Lung (tissue), 12 donors: ENCODE results near the gene MYD88. TPM values are rescaled to one million over a fixed set of nuclear protein-coding genes. Genes with fewer than 3 reads are reported as not detected.

ENCODE experiments used
- ATAC-seq: fragments of 200-7000 bp; cut with Tn5 transposase; one replicate; pipeline ENCODE4 v1.9.1; 2020; ENCODE audit warnings: moderate number of reproducible peaks; ENCODE audit not compliant: insufficient read depth, low FRiP score
- DNase-seq, 3 donors: peaks; one replicate each; pipeline ENCODE4 v3.0.0-alpha.2; 2013 to 2017
- H3K27ac ChIP-seq, 2 donors: one replicate each; pipeline ENCODE4 v1.5.1; 2013; ENCODE audit warnings: mild to moderate bottlenecking in 2 of 2, moderate library complexity in 2 of 2, control low read depth in 1 of 2, inconsistent platforms in 1 of 2, low read depth in 1 of 2, low read length in 1 of 2
- H3K27me3 ChIP-seq, 3 donors: one replicate each; pipeline ENCODE4 v1.5.1; 2013; ENCODE audit warnings: low read length in 2 of 3; ENCODE audit not compliant: control insufficient read depth in 3 of 3, insufficient read depth in 3 of 3
- H3K36me3 ChIP-seq, 4 donors: one replicate each; pipeline ENCODE4 v1.5.1; 2013; ENCODE audit warnings: low read length in 4 of 4, mild to moderate bottlenecking in 1 of 4, moderate library complexity in 1 of 4; ENCODE audit not compliant: control insufficient read depth in 4 of 4, insufficient read depth in 4 of 4
- H3K4me1 ChIP-seq, 5 donors: one replicate each; pipeline ENCODE4 v1.5.1; 2013; ENCODE audit warnings: low read length in 5 of 5, mild to moderate bottlenecking in 2 of 5, moderate library complexity in 1 of 5; ENCODE audit not compliant: control insufficient read depth in 5 of 5, insufficient read depth in 5 of 5
- H3K4me3 ChIP-seq: one replicate; pipeline ENCODE4 v1.5.1; 2013; ENCODE audit warnings: mild to moderate bottlenecking, control low read depth, moderate library complexity
- H3K9ac ChIP-seq, 2 donors: one replicate each; pipeline ENCODE4 v1.5.1; 2013; ENCODE audit warnings: low read length in 2 of 2, control low read depth in 1 of 2; ENCODE audit not compliant: insufficient read depth in 1 of 2
- H3K9me3 ChIP-seq, 4 donors: one replicate each; pipeline ENCODE4 v1.5.1; 2013; ENCODE audit warnings: low read length in 3 of 4, mild to moderate bottlenecking in 1 of 4, moderate library complexity in 1 of 4; ENCODE audit not compliant: control insufficient read depth in 4 of 4, insufficient read depth in 3 of 4
- WGBS, 2 donors: extraction: QIAGEN DNeasy Blood & Tissue Kit; methylation state at CpG; one replicate each; pipeline ENCODE4 v1.1.7; 2013; 5-methylcytosine and 5-hydroxymethylcytosine counted together
- polyA plus RNA-seq, 2 donors: library from polyadenylated mRNA; stranded (reverse); fragments of 200-250 nt; gene quantifications; one replicate each; pipeline ENCODE4 v1.2.1, GENCODE V29; 2013
- total RNA-seq, 2 donors: library from RNA; depleted of rRNA in 1 of 2; stranded (reverse); fragments of >200 nt in 1 of 2; gene quantifications; one replicate each; pipeline ENCODE4 v1.2.1, GENCODE V29; 2014 to 2021
- TF ChIP-seq, protein P1 (sequence below): IDR thresholded peaks from 2 replicates; pipeline ENCODE4 v1.5.1; 2012; ENCODE audit warnings: mild to moderate bottlenecking; ENCODE audit errors: control extremely low read depth, extremely low read depth
- donor health status: control.
- donor health status: control.
- donor health status: Bipolar disorder and iron deficiency.
- donor health status: healthy.
- donor health status: DM: yes; HTN: yes; CAD: no.

MYD88 gene
- total and polyA plus RNA-seq, 4 donors = 32.5 to 145 (median 60.3) TPM

DNA sequence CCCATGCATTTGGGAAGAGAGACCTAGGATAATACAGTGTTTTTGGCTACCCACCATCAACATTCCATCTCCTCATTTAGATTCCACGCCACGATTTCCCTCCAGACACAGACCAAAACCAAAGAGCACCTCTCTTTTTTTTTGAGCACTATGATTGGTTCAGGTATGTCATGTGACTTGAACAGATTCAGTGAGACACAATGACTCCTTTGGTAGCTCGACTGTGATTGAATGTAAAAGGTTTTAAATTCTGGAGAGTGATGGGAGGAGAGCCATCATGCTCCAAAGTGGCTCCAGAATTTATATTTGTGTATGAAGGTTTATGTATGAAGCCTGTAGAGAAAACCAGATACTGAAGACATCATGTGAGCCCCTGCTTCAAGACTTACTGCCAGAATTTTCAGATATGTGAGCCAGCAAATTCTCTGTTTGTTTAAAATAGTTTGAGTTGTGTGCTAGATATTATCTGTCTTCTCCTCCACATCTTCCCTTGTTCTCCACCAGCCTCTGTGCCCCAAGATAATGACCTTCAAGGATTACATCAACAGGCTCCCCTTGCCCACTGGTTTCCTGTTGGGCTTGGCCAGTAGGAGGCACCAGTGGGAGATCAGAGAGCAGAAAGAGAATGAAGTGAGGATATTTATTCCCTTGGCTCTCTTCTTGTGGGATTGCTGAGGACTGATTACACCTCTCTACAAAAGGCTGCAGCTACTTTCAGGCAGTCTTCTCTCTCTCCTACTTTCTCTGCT is 12.5 kb downstream of the MYD88 start:
- ATAC-seq = no peak
- Histone ChIP-seq H3K36me3 (no peaks in the 10 kb centered on the region), H3K27ac (peak overlapping the region in 1 of 2 donors; percentile 64), H3K4me1 (peaks cover 0 to 13% (median 5%) of the 10 kb centered on the region in 5 donors), H3K4me3 (no peak overlapping the region), H3K9me3 (peaks cover 0 to 4% (median 0%) of the 10 kb centered on the region in 4 donors), H3K9ac (no peak overlapping the region), H3K27me3 (no peaks in the 10 kb centered on the region)
- TF ChIP-seq, protein P1, sequence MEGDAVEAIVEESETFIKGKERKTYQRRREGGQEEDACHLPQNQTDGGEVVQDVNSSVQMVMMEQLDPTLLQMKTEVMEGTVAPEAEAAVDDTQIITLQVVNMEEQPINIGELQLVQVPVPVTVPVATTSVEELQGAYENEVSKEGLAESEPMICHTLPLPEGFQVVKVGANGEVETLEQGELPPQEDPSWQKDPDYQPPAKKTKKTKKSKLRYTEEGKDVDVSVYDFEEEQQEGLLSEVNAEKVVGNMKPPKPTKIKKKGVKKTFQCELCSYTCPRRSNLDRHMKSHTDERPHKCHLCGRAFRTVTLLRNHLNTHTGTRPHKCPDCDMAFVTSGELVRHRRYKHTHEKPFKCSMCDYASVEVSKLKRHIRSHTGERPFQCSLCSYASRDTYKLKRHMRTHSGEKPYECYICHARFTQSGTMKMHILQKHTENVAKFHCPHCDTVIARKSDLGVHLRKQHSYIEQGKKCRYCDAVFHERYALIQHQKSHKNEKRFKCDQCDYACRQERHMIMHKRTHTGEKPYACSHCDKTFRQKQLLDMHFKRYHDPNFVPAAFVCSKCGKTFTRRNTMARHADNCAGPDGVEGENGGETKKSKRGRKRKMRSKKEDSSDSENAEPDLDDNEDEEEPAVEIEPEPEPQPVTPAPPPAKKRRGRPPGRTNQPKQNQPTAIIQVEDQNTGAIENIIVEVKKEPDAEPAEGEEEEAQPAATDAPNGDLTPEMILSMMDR = no peak
- DNase-seq = peak in 2 of 3 donors; percentile 26 to 45
- 80 to 91% methylated on average over 3 of the region's 3 CpGs for WGBS, 2 donors

DNA sequence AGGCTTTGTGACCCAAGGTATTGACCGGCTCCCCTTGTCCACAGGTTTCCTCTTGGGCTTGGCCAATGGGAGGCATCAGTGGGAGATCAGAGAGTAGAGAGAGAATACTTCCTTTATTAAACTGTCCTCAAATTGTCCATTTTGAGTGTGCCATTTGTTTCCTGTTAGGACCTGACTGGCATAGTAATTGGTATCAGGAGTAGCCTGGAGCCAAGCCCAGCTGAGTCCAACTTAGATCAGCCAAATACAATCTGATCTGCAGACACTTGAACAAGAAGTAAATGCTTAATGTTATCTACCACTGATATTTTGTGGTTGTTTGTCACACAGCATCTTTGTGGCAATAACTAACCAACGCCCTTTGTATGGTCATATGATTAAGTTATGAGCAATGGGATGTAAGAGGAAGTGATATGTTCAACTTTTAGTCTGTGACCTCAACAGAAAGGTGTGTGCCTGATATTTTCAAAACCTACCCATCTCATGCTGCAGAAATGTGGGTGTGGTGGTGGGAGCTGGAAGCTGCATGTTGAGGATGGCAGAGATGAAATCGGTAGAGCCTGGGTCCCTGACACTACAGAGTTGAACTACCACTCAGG is 13.3 kb downstream of the MYD88 start:
- peak; percentile 24 for ATAC-seq
- Histone ChIP-seq H3K27ac (peak overlapping the region in 1 of 2 donors; percentile 64), H3K4me1 (peaks cover 0 to 13% (median 5%) of the 10 kb centered on the region in 5 donors), H3K36me3 (no peaks in the 10 kb centered on the region), H3K9me3 (no peaks in the 10 kb centered on the region), H3K9ac (no peak overlapping the region), H3K27me3 (no peaks in the 10 kb centered on the region), H3K4me3 (no peak overlapping the region)
- DNase-seq = no peak
- TF ChIP-seq, protein P1 = no peak
- WGBS, 2 donors = 72 to 79% methylated on average over 3 of the region's 3 CpGs

DNA sequence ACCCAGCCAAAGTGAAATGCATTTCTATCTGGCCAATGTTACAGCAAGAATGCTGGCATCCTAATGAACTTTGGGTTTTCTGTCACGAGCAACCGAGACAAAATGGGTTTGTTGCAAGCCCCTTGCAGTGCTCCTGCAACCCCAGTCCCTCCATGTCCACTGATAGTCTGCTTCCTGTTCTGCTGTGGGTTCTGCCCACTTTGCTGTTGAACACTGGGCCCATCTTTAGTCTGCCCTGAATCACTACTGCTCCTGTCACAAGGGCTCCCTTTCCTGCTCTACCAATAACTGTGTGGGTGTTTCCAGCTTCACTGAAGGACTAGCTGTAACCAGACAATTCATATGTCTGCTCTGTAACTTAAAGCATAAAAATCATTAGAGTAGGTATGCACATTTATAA is 14.1 kb downstream of the MYD88 start:
- no peak overlapping the region for H3K4me3 ChIP-seq
- H3K27ac ChIP-seq = peak overlapping the region in 1 of 2 donors; percentile 46
- DNase-seq (no peak), ATAC-seq (no peak)
- H3K27me3 ChIP-seq = no peaks in the 10 kb centered on the region
- H3K4me1 ChIP-seq = peaks cover 0 to 13% (median 5%) of the 10 kb centered on the region in 5 donors
- H3K9ac ChIP-seq = no peak overlapping the region
- TF ChIP-seq, protein P1 = no peak
- no peaks in the 10 kb centered on the region for H3K9me3 ChIP-seq
- WGBS, 2 donors = 93 to 95% methylated on average over 2 of the region's 2 CpGs
- no peaks in the 10 kb centered on the region for H3K36me3 ChIP-seq
